GM18951 (cell line): ENCODE measurements around the gene MTERF4.

Experiments used
- POLR2A ChIP-seq: IDR thresholded peaks from 4 replicates; pipeline ENCODE4 v1.6.1; 2011; ENCODE audit warnings: mild to moderate bottlenecking; ENCODE audit not compliant: insufficient read length, insufficient read depth; ENCODE audit errors: extremely low read depth
- in situ Hi-C: fragments of 300-500 bp; cut with MboI; formaldehyde crosslinking; loops from one replicate; pipeline ENCODE4 v1.12.0; 2022; ENCODE audit warnings: low sequenced_read_pairs, mixed read lengths, inconsistent platforms; ENCODE audit not compliant: unreplicated experiment

Gene MTERF4, protein sequence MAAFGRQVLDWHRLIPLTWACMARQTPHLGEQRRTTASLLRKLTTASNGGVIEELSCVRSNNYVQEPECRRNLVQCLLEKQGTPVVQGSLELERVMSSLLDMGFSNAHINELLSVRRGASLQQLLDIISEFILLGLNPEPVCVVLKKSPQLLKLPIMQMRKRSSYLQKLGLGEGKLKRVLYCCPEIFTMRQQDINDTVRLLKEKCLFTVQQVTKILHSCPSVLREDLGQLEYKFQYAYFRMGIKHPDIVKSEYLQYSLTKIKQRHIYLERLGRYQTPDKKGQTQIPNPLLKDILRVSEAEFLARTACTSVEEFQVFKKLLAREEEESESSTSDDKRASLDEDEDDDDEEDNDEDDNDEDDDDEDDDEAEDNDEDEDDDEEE

DNA sequence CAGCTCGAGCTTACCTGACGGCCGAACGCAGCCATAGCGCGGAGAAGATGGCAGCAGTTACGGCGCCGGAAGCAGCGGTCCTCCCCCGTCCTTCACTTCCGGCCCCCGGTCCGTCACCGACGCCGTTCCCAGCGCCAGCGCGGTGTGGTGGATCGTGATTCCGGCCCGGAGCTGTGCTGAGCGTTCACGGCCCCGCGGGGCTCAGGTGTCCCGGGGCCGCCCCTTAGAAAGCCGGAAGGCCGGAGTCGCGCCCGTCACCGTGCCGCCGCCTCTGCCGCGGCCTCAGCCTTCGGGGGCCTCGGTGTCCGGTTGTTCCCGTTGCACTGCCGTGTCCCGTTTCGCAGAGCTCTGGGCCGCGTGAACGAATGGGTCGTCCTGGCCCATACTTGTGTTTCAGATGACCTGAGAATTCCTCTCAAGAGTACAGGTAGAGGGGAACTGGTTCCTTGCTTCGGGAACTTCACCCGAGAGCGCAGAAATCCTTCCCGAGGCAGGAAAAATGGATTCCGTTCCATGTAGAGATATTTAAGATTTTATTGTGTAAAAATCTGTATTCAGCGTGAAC is at the start of gene MTERF4:
MTERF4 (minus strand) TSS at position 49 of the 565 bp plus-strand sequence; CDS start at position 35, 14 bp downstream.
- in situ Hi-C loops, result no loop called here
- peak; percentile 87 for TF ChIP-seq POLR2A

DNA sequence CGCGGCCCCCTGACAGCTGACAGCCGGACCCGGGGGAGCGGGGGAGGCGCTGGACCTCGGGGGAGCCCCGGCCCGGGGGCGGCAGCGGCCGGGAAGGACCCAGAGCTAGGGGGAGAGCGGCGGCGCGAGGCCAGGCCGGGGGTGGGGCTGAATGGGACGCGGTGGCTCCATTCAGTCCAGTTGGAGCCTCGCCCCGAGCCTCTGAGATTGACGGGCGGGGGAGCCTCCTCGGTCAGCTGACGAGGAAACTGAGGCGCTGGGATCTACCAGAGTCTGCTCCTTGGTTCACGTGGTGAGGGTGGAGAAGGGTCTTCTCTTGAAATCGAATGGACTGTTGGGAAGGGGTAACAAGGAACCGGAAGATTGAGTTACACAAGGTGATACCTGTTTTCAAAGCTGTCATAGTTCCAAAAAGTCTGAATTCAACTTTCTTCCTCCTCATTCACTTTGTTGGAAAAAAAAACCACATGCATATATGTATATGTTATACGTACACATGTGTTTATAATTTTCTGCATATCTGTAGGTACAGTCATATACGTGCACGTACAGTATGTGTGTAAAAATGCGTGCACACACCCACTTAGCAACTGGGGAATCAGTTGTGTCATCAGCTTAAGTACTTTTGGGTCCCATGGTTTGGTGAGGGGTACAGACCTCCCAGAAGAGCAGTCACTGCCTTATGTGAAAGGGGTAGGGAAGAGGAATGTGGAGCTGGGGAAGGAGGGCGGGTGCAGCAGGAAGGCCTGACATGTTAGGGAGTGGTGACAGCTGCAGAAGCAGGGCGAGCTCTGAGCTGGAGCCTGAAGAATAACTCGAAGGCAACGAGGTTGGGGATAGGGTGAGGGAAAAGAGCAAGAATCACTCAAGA is 48.8 kb upstream of the MTERF4 start:
- in situ Hi-C loops, result no loop called here
- no peak for TF ChIP-seq POLR2A

DNA sequence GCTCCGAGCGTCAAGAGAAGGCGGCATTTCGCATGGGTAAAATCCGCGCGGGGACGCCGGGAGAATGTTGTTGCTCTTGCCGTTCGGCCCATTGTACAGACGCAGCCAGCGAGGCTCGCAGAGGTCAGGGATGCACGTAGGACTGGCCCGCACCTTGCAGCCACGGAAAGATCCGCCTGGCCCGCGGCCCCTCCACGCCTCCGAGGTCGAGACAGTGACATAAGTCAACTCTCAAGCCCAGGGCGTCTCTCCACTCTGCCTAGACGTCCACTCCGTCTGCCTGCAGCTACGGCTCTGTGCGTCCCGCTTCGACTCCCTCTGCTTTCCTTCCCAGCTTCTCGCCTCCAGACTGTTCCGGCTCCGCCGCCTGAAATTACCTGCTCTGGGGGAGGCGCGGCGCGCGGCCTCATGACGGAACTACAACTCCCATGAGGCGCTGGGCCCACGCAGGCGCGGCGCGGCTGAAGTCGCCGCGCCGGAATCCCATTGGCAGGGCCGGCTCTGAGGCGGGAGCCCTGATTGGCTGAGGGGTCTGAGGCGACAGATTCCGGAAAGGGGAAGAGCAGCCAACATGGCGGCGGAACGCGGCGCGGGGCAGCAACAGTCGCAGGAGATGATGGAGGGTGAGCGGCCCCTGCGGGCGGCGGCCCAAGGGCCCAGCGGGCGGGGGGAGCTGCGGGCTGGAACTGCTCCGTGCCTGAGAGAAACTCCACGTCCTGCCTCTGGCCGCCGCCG is 48.0 kb upstream of the MTERF4 start, which contains the start of gene PPP1R7:
PPP1R7 (plus strand) TSS at position 543 of the 735 bp plus-strand sequence; CDS start at position 572, 29 bp downstream.
- in situ Hi-C loops, result no loop called here

DNA sequence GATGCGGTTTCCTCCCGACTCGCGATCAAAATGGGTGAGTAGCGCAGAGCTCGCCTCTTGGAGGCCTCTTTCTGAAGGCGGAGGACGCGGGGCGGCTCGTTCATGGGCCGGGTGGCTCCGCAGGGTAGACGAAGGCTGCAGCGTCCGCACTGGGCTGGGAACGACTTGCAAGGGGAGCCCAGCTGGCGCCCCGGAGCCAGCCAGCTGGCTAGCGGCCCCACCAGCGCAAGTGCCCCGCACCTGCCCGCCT is 47.5 kb upstream of the MTERF4 start:
- in situ Hi-C loops, result no loop called here
- no peak for TF ChIP-seq POLR2A

More for the DNA sequence above, 48.0 kb upstream of the MTERF4 start, which contains the start of gene PPP1R7:
- TF ChIP-seq POLR2A, result peak; percentile 82

DNA sequence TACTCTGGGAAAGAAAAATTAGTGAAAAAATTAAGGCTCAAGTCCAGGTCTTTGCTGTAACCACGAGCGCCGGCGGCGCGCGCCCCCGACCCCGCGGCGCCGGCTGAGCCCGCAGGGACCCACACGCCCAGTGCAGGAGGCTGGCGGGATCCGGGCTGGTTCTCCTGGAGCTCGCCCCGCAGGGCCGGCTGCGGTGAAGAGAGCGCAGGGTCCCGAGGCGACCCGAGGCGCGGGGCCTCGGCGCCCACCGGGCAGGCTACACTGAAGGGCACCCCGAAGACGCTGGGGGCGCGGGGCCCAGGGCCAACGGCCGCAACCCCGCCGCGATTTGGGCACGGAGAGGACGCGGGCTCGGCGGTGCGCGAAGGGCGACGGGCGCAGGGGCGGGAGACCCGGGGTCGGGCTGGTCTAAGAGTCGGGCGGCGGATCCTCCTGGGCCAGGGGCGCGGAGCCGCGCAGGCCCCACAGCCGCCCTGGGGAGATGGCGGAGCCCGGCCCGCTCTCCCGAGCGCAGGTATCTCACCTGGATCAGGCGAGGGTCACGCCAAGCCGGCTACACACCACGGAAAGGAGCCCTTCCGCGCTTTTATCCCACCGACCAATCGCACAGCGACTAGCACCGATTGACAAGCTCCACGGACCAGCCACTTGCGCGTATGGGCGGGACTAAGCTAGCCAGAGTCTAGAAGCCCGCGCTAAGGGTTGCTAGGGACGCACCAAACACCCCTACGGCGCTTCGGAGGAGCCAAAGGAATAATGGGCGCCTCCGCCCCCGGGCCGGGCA is 47.0 kb upstream of the MTERF4 start, which contains the start of gene PASK:
PASK (minus strand) TSS at position 582 of the 784 bp plus-strand sequence. CDS start 6,440 bp downstream, outside the sequence.
- in situ Hi-C loops, result no loop called here
- peak; percentile 49 for TF ChIP-seq POLR2A

DNA sequence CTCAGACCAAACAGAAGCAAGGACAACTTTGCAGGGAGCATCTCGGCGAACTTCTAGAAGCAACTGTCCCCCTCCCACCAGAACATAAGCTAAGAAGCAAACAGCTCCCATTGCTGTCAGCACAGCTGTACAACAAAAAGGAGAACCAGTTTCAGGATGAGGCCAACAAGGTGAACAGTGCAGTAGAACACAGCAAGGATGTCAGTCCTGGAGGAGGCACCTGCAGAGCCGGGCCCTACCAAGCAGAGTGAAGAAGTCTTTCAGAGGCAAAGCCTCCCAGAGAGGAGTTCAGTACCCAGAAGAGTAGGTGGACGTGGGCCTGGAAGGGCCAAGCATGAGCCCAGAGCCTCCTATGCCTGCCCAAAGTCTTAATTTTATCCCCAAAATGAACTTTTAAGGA is 46.2 kb upstream of the MTERF4 start:
- in situ Hi-C loops, result no loop called here

DNA sequence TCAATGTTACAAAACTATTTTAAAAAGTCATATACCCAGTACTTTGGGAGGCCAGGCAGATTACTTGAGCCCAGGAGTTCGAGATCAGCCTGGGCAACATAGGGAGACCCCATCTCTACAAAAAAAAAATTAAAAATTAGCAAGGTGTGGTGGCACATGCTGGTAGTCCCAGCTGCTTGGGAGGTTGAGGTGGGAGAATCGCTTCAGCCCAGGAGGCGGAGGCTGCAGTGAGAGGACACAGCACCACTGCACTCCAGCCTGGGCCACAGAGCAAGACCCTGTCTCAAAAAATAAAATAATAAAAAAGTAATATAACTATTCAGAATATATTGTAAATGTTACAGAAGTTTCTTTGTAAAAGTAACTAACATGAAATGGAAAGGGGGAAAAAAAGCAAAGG is 45.2 kb upstream of the MTERF4 start:
- in situ Hi-C loops, result no loop called here
- TF ChIP-seq POLR2A, result no peak

More for the DNA sequence above, 46.2 kb upstream of the MTERF4 start:
- no peak for TF ChIP-seq POLR2A

DNA sequence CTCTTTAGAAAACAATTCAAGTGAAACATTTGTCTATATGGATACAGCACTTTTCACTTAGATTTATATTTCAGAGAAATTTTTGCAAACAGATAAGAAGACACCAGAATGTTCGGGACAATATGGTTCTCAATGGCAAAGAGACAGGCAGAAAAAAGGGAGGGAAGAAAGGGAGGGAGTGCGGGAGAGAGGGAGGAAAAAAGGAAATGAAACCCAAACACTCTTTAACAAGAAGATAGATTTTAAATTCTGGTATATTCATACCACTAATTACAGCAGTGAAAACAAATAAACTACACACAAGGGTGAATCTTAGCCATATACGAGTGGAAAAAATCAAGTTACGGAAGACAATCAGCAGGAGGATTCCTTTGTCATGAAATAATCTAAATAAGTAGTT is 44.2 kb upstream of the MTERF4 start:
- no peak for TF ChIP-seq POLR2A
- in situ Hi-C loops, result no loop called here

DNA sequence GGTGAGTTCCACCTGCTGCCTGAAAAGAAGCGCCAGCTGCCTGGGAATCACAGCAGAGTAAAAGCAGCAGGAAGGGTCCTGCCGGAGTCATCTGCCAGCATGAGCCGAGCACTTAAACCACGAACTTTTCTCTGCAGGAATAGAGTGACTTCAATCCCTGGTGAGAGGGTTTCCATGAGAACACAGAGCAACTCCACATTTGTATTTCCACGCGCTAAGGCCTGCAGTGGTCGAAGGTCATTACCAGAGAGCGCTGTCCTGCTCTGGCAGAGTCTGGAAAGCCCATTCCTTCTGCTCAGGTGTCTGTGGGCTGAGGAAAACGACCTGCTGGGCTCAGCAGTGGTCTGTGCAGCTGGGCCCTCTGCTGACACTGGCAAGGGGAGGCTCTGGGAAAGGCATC is 40.5 kb upstream of the MTERF4 start:
- in situ Hi-C loops, result no loop called here

DNA sequence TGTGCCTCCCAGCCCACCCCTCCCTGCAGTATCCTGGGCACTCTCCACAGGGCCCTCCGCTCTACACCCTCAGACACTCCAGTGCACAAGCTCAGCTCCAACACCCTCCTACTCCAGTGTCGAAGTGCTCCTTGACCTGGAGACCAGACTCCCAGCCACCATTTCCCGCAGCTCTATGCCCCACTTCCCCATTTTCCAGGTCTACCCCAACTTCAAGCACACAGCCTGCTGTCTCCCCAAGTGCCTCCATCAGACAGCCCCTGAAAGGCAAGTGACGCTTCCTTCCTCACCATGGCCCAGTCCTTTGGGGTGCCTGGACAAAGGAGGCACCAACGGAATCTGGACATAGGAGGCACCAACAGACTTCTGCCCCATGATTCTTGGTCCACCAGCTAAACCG is 40.0 kb upstream of the MTERF4 start:
- in situ Hi-C loops, result no loop called here
- TF ChIP-seq POLR2A, result no peak

More for the DNA sequence above, 40.5 kb upstream of the MTERF4 start:
- no peak for TF ChIP-seq POLR2A

DNA sequence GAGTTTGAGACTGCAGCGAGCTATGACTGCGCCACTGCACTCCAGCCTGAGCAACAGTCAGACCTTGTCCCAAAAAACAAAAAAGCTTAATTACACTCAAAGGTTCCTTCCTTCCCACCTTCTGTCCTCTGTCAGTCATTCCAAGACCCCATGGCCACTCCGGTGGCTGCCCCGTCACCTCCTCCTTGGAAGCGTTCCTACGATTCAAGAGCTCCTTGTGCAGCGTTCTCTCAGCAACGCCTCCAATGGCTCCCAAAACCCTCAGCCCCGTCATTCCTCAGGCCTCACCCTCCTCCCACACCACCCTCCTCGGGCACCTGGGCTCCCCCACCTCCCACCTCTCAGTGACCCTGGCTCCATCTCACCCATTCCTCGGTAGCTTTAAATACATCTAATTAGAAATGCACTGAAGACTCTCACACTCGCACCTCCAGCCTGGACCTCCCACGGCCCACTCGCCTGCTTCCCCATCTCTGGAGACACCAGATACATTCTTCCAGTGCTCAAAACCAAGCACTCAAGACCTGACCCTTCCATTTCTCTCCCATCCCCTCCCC is 39.2 kb upstream of the MTERF4 start:
- no peak for TF ChIP-seq POLR2A
- in situ Hi-C loops, result no loop called here

DNA sequence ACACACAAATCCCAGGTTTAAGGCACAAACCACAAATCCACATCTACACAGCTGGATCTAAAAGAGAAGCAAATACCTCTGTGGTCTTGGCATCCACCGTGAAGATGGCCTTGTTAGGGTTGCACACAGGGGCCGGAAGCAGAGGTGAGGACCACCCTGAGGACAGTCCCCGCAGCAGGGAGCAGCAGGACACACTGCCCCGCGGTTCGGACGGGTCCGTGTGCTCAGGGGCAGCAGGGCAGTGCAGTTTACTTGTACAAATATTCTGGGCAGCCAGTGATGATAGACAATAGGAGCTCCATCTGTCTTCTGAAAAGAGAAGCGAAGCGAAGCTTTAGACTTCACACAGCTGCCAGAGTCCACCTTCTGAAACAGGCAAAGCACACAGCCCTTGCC is 38.4 kb upstream of the MTERF4 start:
- in situ Hi-C loops, result no loop called here
- TF ChIP-seq POLR2A, result no peak
